H1 (cell line): Measurements from ENCODE around the gene PSMB4.

Experiments
- EZH2 ChIP-seq: fragments of 200-600 bp; sonication (generic); IDR thresholded peaks from 2 replicates; pipeline ENCODE4 v1.7.1; 2012; ENCODE audit warnings: low read depth, mild to moderate bottlenecking, moderate library complexity, low read length, inconsistent platforms; ENCODE audit not compliant: severe bottlenecking
- NRF1 ChIP-seq: IDR thresholded peaks from 2 replicates; pipeline ENCODE4 v1.6.1; 2011; ENCODE audit warnings: mild to moderate bottlenecking, low read depth, low read length, improper control_type of control experiment
- POLR2A ChIP-seq, 2 experiments: IDR thresholded peaks; 1 replicate in 1 of 2; 2 replicates in 1 of 2; pipeline ENCODE4 v1.6.1; 2011; ENCODE audit warnings: low read depth in 2 of 2, low read length in 2 of 2, mild to moderate bottlenecking in 2 of 2; ENCODE audit errors: control extremely low read depth in 1 of 2
- SP2 ChIP-seq: IDR thresholded peaks from 2 replicates; pipeline ENCODE4 v1.6.1; 2012; ENCODE audit warnings: mild to moderate bottlenecking, low read length, inconsistent platforms
- TAF1 ChIP-seq: IDR thresholded peaks from 2 replicates; pipeline ENCODE4 v1.6.1; 2011; ENCODE audit warnings: mild to moderate bottlenecking, low read depth, low read length
- TF ChIP-seq, protein P1 (sequence below), 3 experiments: IDR thresholded peaks; 1 replicate in 2 of 3; 2 replicates in 1 of 3; pipeline versions ENCODE4 v1.5.1 to v1.6.1; 2011; ENCODE audit warnings: low read length in 3 of 3, mild to moderate bottlenecking in 3 of 3, inconsistent platforms in 2 of 3, low read depth in 1 of 3, moderate library complexity in 1 of 3; ENCODE audit not compliant: insufficient read depth in 1 of 3; ENCODE audit errors: control extremely low read depth in 1 of 3

DNA sequence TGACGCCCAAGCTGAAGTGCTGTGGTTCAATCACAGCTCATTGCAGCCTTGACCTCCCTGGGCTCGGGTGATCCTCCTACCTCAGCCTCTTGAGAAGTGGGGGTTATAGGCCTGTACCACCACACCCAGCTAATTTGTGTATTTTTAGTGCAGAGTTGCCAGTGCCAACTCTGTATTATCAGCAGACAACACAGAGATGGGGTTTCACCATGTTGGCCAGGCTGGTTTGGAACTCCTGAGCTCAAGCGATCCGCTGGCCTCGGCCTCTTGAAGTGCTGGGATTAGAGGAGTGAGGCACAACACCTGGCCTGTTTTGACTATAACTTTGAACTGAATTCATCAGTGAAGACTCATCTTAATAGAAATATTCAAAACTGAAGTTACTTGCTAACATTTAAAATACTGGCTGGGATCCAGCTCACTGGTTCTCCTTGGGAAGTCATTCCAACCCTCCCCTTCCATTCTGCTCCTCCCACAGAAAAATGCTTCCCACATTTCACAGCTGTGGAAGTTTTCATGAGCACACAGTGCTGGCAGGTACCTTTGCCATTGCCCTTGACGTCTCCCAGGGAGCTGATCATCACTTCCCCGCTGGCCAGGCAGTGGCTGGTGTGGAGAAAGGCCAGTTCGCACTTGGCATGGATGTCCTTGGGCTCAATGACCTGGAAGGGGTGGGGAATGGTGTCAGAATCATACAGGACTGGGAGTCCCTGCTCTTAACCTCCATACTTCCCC is 31.5 kb upstream of the PSMB4 start:
- TF ChIP-seq NRF1 (no peak), SP2 (no peak), POLR2A (IDR thresholded peaks at IDR 0.05; ENCODE audit: control extremely low read depth in 1 of 2, low read depth in 2 of 2, low read length in 2 of 2) (no peak), TAF1 (no peak), EZH2 (no peak)
- TF ChIP-seq, protein P1, sequence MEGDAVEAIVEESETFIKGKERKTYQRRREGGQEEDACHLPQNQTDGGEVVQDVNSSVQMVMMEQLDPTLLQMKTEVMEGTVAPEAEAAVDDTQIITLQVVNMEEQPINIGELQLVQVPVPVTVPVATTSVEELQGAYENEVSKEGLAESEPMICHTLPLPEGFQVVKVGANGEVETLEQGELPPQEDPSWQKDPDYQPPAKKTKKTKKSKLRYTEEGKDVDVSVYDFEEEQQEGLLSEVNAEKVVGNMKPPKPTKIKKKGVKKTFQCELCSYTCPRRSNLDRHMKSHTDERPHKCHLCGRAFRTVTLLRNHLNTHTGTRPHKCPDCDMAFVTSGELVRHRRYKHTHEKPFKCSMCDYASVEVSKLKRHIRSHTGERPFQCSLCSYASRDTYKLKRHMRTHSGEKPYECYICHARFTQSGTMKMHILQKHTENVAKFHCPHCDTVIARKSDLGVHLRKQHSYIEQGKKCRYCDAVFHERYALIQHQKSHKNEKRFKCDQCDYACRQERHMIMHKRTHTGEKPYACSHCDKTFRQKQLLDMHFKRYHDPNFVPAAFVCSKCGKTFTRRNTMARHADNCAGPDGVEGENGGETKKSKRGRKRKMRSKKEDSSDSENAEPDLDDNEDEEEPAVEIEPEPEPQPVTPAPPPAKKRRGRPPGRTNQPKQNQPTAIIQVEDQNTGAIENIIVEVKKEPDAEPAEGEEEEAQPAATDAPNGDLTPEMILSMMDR (IDR thresholded peaks at IDR 0.05; ENCODE audit: control extremely low read depth in 1 of 3, insufficient read depth in 1 of 3, low read depth in 1 of 3, low read length in 3 of 3), result no peak
